H1 (cell line): ENCODE data around the gene RNASE7. TPM values are rescaled to one million over a fixed set of nuclear protein-coding genes. Genes with fewer than 3 reads are reported as not detected.

Experiments
- CTCF ChIA-PET: fragments of 300-600 bp; sonication (Branson Sonifier 250); formaldehyde crosslinking; loops from one replicate; lab custom pipeline; 2021; ENCODE audit not compliant: partially characterized antibody; lab: Charles Lee
- POLR2A ChIA-PET: fragments of 300-600 bp; sonication (Branson Sonifier 250); formaldehyde crosslinking; loops from one replicate; lab custom pipeline; 2021; ENCODE audit warnings: inconsistent platforms; ENCODE audit not compliant: partially characterized antibody; lab: Charles Lee
- DNase-seq, 2 experiments: peaks; one replicate each; pipeline versions ENCODE4 v3.0.0 to v3.0.0-alpha.2; 2010 to 2022; ENCODE audit warnings: low spot score in 2 of 2, low read depth in 1 of 2, mixed read lengths in 1 of 2
- FAIRE-seq: peaks from 2 replicates; lab custom pipeline; 2011; peaks lifted over from hg19 to GRCh38; lab: Jason Lieb, UNC
- H2AFZ ChIP-seq: 2 replicates; pipeline ENCODE4 v1.8.1; 2012; ENCODE audit warnings: low read length, inconsistent platforms
- H2AK5ac ChIP-seq: 2 replicates; pipeline ENCODE4 v1.6.1; 2013; ENCODE audit warnings: low read depth, low read length
- H2BK120ac ChIP-seq: replicated peaks from 2 replicates; pipeline ENCODE3; 2013; ENCODE audit warnings: low read depth, low read length, inconsistent platforms
- H2BK12ac ChIP-seq: 2 replicates; pipeline ENCODE4 v1.6.1; 2013; ENCODE audit warnings: low read depth, low read length
- H2BK15ac ChIP-seq: 2 replicates; pipeline ENCODE4 v1.6.1; 2013; ENCODE audit warnings: low read length
- H2BK20ac ChIP-seq: 2 replicates; pipeline ENCODE4 v1.6.1; 2013; ENCODE audit warnings: low read length
- H2BK5ac ChIP-seq: 2 replicates; pipeline ENCODE4 v1.6.1; 2013; ENCODE audit warnings: low read depth, low read length
- H3K14ac ChIP-seq: 2 replicates; pipeline ENCODE4 v1.6.1; 2013; ENCODE audit warnings: inconsistent platforms; ENCODE audit not compliant: insufficient read length
- H3K18ac ChIP-seq: 2 replicates; pipeline ENCODE4 v1.6.1; 2013; ENCODE audit warnings: low read length; ENCODE audit errors: extremely low read depth
- H3K23ac ChIP-seq: 2 replicates; pipeline ENCODE4 v1.6.1; 2013; ENCODE audit warnings: inconsistent platforms; ENCODE audit not compliant: insufficient read length
- H3K23me2 ChIP-seq: 2 replicates; pipeline ENCODE4 v1.6.1; 2013; ENCODE audit warnings: low read depth, low read length
- H3K27ac ChIP-seq: 2 replicates; pipeline ENCODE4 v1.6.1; 2011; ENCODE audit warnings: low read depth, low read length, inconsistent platforms
- H3K27me3 ChIP-seq, 4 experiments: replicated peaks in 1 of 4; 1 replicate in 1 of 4; 2 replicates in 3 of 4; pipeline versions ENCODE4 v1.6.1 to v1.8.1; 2011 to 2013; ENCODE audit warnings: low read length in 3 of 4, mild to moderate bottlenecking in 3 of 4, inconsistent platforms in 2 of 4, mixed read lengths in 2 of 4, moderate library complexity in 1 of 4; ENCODE audit not compliant: control insufficient read depth in 3 of 4, insufficient read depth in 3 of 4; ENCODE audit errors: extremely low read depth in 1 of 4
- H3K36me3 ChIP-seq, 4 experiments: 2 replicates each; pipeline versions ENCODE4 v1.6.1 to v1.8.1; 2011 to 2013; ENCODE audit warnings: mild to moderate bottlenecking in 4 of 4, low read length in 3 of 4, moderate library complexity in 2 of 4, control low read depth in 1 of 4, inconsistent platforms in 1 of 4; ENCODE audit not compliant: insufficient read depth in 4 of 4, control insufficient read depth in 2 of 4
- H3K4ac ChIP-seq: replicated peaks from 2 replicates; pipeline ENCODE3; 2013; ENCODE audit warnings: low read length, low read depth, mixed read lengths, inconsistent platforms; ENCODE audit not compliant: insufficient read length
- H3K4me1 ChIP-seq, 4 experiments: replicated peaks in 1 of 4; 1 replicate in 1 of 4; 2 replicates in 3 of 4; pipeline versions ENCODE4 v1.6.1 to v1.8.1; 2011 to 2013; ENCODE audit warnings: low read length in 3 of 4, inconsistent platforms in 2 of 4, mixed read lengths in 1 of 4; ENCODE audit not compliant: insufficient read depth in 4 of 4, control insufficient read depth in 3 of 4
- H3K4me2 ChIP-seq, 2 experiments: 2 replicates each; pipeline versions ENCODE4 v1.6.1 to v1.8.1; 2011 to 2013; ENCODE audit warnings: low read depth in 2 of 2, low read length in 2 of 2, control low read depth in 1 of 2, inconsistent platforms in 1 of 2, mild to moderate bottlenecking in 1 of 2; ENCODE audit not compliant: insufficient read depth in 1 of 2
- H3K4me3 ChIP-seq, 4 experiments: fragments of 200-600, 300-600 bp in 1 of 4; sonication (generic), shearing (Covaris generic), sonication (Bioruptor Twin) in 1 of 4; 2 replicates each; pipeline versions ENCODE4 v1.5.1 to v1.8.1; 2011 to 2016; ENCODE audit warnings: low read length in 4 of 4, low read depth in 3 of 4, control low read depth in 2 of 4, inconsistent platforms in 2 of 4, mild to moderate bottlenecking in 2 of 4, mixed read lengths in 1 of 4, moderate library complexity in 1 of 4; ENCODE audit not compliant: insufficient read depth in 2 of 4; ENCODE audit errors: extremely low read depth in 1 of 4
- H3K56ac ChIP-seq: replicated peaks from 2 replicates; pipeline ENCODE3; 2013; ENCODE audit warnings: low read depth, mild to moderate bottlenecking, mixed read lengths, low read length, inconsistent platforms; ENCODE audit not compliant: insufficient read length
- H3K79me1 ChIP-seq: 2 replicates; pipeline ENCODE4 v1.6.1; 2013; ENCODE audit warnings: low read depth, low read length, control low read depth
- H3K79me2 ChIP-seq, 2 experiments: 2 replicates each; pipeline versions ENCODE4 v1.6.1 to v1.8.1; 2012 to 2013; ENCODE audit warnings: low read length in 2 of 2, mild to moderate bottlenecking in 2 of 2, inconsistent platforms in 1 of 2; ENCODE audit not compliant: insufficient read depth in 2 of 2, control insufficient read depth in 1 of 2
- H3K9ac ChIP-seq, 4 experiments: replicated peaks in 1 of 4; 1 replicate in 1 of 4; 2 replicates in 3 of 4; pipeline versions ENCODE4 v1.6.1 to v1.8.1; 2011 to 2013; ENCODE audit warnings: low read depth in 3 of 4, low read length in 3 of 4, control low read depth in 2 of 4, mild to moderate bottlenecking in 2 of 4, moderate library complexity in 2 of 4, inconsistent platforms in 1 of 4; ENCODE audit errors: extremely low read depth in 1 of 4
- H3K9me3 ChIP-seq, 2 experiments: 2 replicates each; pipeline versions ENCODE4 v1.6.1 to v1.8.1; 2012 to 2013; ENCODE audit warnings: mild to moderate bottlenecking in 2 of 2, moderate library complexity in 2 of 2, control low read depth in 1 of 2, inconsistent platforms in 1 of 2, low read depth in 1 of 2, low read length in 1 of 2, mixed read lengths in 1 of 2; ENCODE audit not compliant: insufficient read depth in 2 of 2
- H4K20me1 ChIP-seq, 2 experiments: replicated peaks in 1 of 2; 2 replicates each; pipeline versions ENCODE3 to v1.8.1; 2011 to 2013; ENCODE audit warnings: inconsistent platforms in 2 of 2, low read length in 2 of 2, mild to moderate bottlenecking in 1 of 2; ENCODE audit not compliant: insufficient read depth in 2 of 2, control insufficient read depth in 1 of 2
- H4K5ac ChIP-seq: 2 replicates; pipeline ENCODE4 v1.6.1; 2013; ENCODE audit warnings: low read length, low read depth, mixed read lengths, inconsistent platforms; ENCODE audit not compliant: insufficient read length
- H4K8ac ChIP-seq: 2 replicates; pipeline ENCODE4 v1.8.0; 2013; ENCODE audit warnings: mild to moderate bottlenecking, moderate library complexity, low read length, inconsistent platforms; ENCODE audit not compliant: insufficient read depth; ENCODE audit errors: extremely low read depth
- H4K91ac ChIP-seq: replicated peaks from 2 replicates; pipeline ENCODE3; 2013; ENCODE audit warnings: low read length, mixed read lengths, inconsistent platforms; ENCODE audit not compliant: insufficient read length
- CBX8 ChIP-seq: fragments of 300-800, 300-1000 bp; sonication (generic); IDR thresholded peaks from 2 replicates; pipeline ENCODE4 v1.7.1; 2016; ENCODE audit warnings: low read depth, low read length, borderline replicate concordance
- CHD2 ChIP-seq: IDR thresholded peaks from 2 replicates; pipeline ENCODE4 v1.6.1; 2012; ENCODE audit warnings: low read length, improper control_type of control experiment
- WGBS, 2 experiments: shearing (Covaris generic) in 1 of 2; methylation state at CpG; one replicate each; pipeline versions ENCODE4 v1.1.6 to v1.1.7; 2013 to 2015; ENCODE audit warnings: low lambda C conversion rate in 2 of 2, mixed read lengths in 2 of 2, inconsistent platforms in 1 of 2, low coverage in 1 of 2, missing lambda C conversion rate in 1 of 2; ENCODE audit not compliant: insufficient replicate concordance in 2 of 2, insufficient coverage in 1 of 2, insufficient read length in 1 of 2; ENCODE audit errors: extremely low coverage in 1 of 2, missing lambda C conversion rate in 1 of 2; 5-methylcytosine and 5-hydroxymethylcytosine counted together
- polyA plus RNA-seq, 7 experiments: library from polyadenylated mRNA; depleted of rRNA in 3 of 7; stranded (reverse) in 5 of 7; unstranded in 2 of 7; fragments of >200 nt in 5 of 7; fragments of 200-250 nt in 2 of 7; gene quantifications; 1 replicate in 5 of 7; 2 replicates in 1 of 7; 4 replicates in 1 of 7; pipeline versions ENCODE4 v1.2.1 to v1.2.3, GENCODE V29; 2011 to 2013; ENCODE audit warnings: missing spikeins in 2 of 7, mixed read lengths in 2 of 7
- total RNA-seq: library from RNA; stranded (reverse); fragmentation: NEBNext Ultra II Directional; extraction: Animal tissue kit (Norgen Biotek cat#: 25700); gene quantifications from 2 replicates; pipeline ENCODE4 v1.2.1, GENCODE V29; 2021

RNASE7 gene
- total and polyA plus RNA-seq, 2 of the 8 experiments (the other 6 are each of a cell fraction or from before 2014, with no cell fraction given): not detected

DNA sequence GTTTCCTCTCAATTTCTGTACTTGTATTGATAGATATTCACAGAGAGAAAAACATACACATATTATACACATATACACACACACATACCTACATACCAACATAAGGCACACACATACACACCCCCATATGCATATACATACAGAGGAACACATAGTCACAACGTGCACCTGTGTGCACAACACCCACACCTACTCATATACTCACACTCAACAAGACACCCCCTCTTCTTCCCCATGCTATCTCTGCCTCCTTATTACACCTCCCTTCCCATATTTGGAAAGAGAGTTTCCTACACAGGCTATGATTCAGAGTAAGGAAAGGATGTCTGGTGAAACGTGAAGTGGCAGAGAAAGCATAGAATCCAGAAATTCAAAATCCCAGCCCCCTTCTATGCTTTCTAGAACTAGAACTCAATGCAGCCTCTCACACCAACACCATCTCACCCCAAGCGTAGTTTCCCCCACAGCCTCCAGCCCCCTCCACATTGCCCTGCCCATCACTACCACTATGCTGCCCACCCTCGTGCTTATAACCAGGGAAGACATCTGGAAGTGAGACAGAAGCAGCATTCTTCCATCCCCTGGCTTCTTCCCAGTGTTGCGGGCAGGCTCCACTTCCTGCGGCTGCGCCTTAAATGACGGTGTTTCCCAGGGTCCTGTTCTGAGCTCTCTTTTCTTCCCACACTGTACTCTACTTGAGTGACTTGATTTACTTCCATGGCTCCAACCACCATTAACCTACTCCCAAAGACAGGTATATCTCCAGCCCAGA lies 17.9 kb downstream of the RNASE7 start:
- Histone ChIP-seq H3K79me1 (no peaks in the 10 kb centered on the region), H2BK12ac (no peak overlapping the region), H3K9me3 (no peaks in the 10 kb centered on the region), H4K20me1 (no peaks in the 10 kb centered on the region), H4K5ac (no peak overlapping the region), H2BK120ac (no peak overlapping the region), H3K18ac (no peak overlapping the region), H4K91ac (no peak overlapping the region), H3K27me3 (no peaks in the 10 kb centered on the region; a peak in 1 of 7 replicates), H3K4me1 (no peaks in the 10 kb centered on the region; a peak in 2 of 7 replicates), H3K9ac (no peak overlapping the region), H2BK15ac (no peak overlapping the region), H3K4me2 (no peak overlapping the region), H3K56ac (no peak overlapping the region), H3K23ac (no peak overlapping the region), H3K4me3 (no peak overlapping the region), H3K4ac (no peak overlapping the region), H3K36me3 (no peaks in the 10 kb centered on the region), H2AK5ac (no peak overlapping the region), H3K27ac (no peak overlapping the region), H3K14ac (no peak overlapping the region), H2BK5ac (no peak overlapping the region), H4K8ac (no peak overlapping the region), H2AFZ (no peak overlapping the region), H3K79me2 (no peaks in the 10 kb centered on the region), H2BK20ac (no peak overlapping the region), H3K23me2 (no peaks in the 10 kb centered on the region)
- no peak for DNase-seq
- CTCF ChIA-PET: interaction anchor here (1.1 to 3.4 kb wide), 4 partner anchors 24 to 45 kb away, joined by 4 to 18 read pairs (median 6); no protein-coding TSS in a partner anchor
- TF ChIP-seq CBX8 (no peak), CHD2 (no peak)
- WGBS, 2 experiments: 85% methylated on average over 8 of the region's 8 CpGs; no CpG with 5 or more reads in 1 of the 2 experiments
- POLR2A ChIA-PET: interaction anchor here (1.5 to 3.7 kb wide), 3 partner anchors 8 to 11 kb away, joined by 4 to 17 read pairs (median 7); partner anchors contain the start of gene ARHGEF40
- FAIRE-seq: no peak
